Sigmoid colon (tissue), 4 donors: ENCODE data around the gene PRDM11.

Experiments
- CTCF ChIP-seq, 4 experiments: fragments of 450-650 bp in 3 of 4; fragments of 200-600 bp in 1 of 4; IDR thresholded peaks; one replicate each; pipeline ENCODE4 v1.5.1; 2016 to 2019; ENCODE audit warnings: antibody characterized with exemption in 4 of 4, mild to moderate bottlenecking in 3 of 4, moderate library complexity in 2 of 4
- EP300 ChIP-seq, 4 donors: sonication (generic); formaldehyde crosslinking; IDR thresholded peaks; one replicate each; pipeline ENCODE4 v1.6.1; 2017; ENCODE audit warnings: antibody characterized with exemption in 4 of 4
- POLR2A ChIP-seq, 2 donors: fragments of 450-650 bp; IDR thresholded peaks; one replicate each; pipeline ENCODE4 v1.6.1; 2016; ENCODE audit warnings: antibody characterized with exemption in 2 of 2, mild to moderate bottlenecking in 2 of 2, moderate library complexity in 2 of 2
- POLR2AphosphoS5 ChIP-seq, 4 donors: sonication (generic); formaldehyde crosslinking; IDR thresholded peaks; one replicate each; pipeline ENCODE4 v1.6.1; 2017; ENCODE audit warnings: antibody characterized with exemption in 4 of 4

DNA sequence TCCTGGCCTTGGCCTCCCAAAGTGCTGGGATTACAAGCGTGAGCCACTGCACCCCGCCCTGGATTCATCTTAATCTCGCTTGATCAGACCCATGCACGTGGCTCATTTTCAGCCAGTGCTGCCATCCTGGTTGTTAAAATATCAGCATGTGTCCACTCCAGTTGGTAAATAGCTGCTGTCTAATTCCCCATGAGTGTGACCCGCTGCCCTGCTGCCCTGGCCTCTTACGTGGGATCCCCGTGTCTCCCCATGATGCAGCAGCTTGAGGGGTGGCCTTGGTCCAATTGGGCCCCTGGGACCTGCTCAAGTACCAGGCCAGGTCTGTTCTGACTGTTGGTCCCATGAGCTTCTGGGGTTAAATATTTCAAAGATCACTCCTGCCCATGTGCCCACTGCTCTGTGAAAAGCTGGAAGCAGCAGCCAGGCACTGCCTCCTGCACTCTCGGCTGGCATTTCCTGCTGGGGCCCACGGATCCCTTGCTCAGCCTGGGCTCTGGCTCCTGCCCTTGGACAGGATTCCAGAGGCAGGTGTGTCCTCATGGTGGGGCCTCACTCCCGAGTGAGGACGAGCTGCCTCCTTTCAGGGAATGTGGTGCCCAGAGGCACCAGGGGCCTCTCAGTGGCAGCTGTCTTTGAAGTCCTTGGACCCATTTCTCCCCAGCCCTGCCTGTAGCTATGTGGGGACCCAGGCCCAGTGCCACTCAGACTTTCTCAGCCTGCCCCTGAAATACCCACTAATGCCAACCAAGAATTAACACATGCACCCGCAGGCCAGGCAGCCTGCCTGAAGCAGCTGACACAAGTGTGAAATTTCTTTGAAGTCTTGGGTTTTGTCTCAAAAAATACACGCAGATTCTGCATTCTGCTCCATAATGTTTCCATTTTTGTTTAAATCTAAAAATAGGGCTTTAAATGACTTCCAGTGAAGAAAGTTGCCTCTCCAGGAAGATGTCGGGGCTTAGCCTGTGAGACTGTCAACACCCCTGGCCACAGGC, 38.1 kb upstream of the PRDM11 start:
- no peak for TF ChIP-seq EP300 (IDR thresholded peaks at IDR 0.05)
- TF ChIP-seq CTCF (IDR thresholded peaks at IDR 0.05), result no peak
- TF ChIP-seq POLR2AphosphoS5 (IDR thresholded peaks at IDR 0.05), result no peak
- TF ChIP-seq POLR2A (IDR thresholded peaks at IDR 0.05), result no peak
